ENCODE data around the gene EGFR. TPM values are rescaled to one million over a fixed set of nuclear protein-coding genes. Genes with fewer than 3 reads are reported as not detected.

The EGFR gene
- total RNA-seq, 1 donor from 2014 or later: 19.4 TPM

DNA sequence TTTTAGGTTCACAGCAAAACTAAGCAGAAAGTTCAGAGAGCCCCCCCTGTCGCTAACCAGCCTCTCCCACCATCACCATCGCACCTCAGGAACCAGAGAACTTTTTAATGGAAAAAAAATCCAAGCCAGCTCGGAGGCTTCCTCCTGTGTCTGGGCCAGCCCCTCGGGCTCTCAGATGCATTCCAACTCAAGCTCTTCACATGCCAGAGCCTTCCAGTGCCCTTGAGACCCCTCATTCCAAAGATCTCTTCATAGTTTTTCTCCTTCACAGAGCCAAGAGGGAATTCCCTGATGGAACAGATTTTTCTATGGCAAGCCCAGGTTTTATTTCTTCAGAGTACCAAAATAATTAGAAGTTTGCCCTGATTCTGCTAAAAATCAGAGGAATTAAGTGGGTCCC, 192.9 kb downstream of the EGFR start:
- H3K27me3 Mint-ChIP-seq (ENCODE audit: low read depth): peaks cover 1% of the 10 kb centered on the region
- H3K9me3 Mint-ChIP-seq: no peaks in the 10 kb centered on the region
- DNase-seq (ENCODE audit: low spot score in 2 of 2, unreplicated experiment in 2 of 2): no peak
- H3K4me1 Mint-ChIP-seq: peaks cover 13% of the 10 kb centered on the region
- TF ChIP-seq, protein P1, sequence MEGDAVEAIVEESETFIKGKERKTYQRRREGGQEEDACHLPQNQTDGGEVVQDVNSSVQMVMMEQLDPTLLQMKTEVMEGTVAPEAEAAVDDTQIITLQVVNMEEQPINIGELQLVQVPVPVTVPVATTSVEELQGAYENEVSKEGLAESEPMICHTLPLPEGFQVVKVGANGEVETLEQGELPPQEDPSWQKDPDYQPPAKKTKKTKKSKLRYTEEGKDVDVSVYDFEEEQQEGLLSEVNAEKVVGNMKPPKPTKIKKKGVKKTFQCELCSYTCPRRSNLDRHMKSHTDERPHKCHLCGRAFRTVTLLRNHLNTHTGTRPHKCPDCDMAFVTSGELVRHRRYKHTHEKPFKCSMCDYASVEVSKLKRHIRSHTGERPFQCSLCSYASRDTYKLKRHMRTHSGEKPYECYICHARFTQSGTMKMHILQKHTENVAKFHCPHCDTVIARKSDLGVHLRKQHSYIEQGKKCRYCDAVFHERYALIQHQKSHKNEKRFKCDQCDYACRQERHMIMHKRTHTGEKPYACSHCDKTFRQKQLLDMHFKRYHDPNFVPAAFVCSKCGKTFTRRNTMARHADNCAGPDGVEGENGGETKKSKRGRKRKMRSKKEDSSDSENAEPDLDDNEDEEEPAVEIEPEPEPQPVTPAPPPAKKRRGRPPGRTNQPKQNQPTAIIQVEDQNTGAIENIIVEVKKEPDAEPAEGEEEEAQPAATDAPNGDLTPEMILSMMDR (IDR thresholded peaks at IDR 0.05; ENCODE audit: unreplicated experiment): no peak
- H3K36me3 Mint-ChIP-seq: no peaks in the 10 kb centered on the region
- no peak overlapping the region for H3K4me3 Mint-ChIP-seq
- H3K27ac Mint-ChIP-seq: peak overlapping the region; percentile 75

DNA sequence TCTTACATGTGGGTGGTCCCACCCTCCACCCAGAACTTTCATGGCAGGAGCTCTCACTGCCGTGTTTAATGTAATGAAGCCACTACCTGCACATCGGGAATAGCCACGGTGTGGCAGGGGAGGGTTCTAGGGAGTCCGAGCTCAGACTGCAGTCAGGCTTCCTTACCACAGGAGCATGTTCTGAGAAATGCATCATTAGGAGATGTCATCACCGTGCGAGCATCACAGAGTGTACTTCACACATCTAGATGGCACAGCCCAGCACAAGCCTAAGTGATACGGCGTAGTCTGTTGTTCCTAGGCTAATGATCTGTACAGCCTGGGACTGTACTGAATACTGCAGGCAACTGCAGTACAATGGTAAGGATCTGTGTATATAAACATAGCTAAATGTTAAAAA, 193.4 kb downstream of the EGFR start:
- Mint-ChIP-seq H3K4me1 (peaks cover 13% of the 10 kb centered on the region), H3K27ac (peak overlapping the region; percentile 75), H3K4me3 (no peak overlapping the region), H3K9me3 (no peaks in the 10 kb centered on the region), H3K36me3 (no peaks in the 10 kb centered on the region), H3K27me3 (ENCODE audit: low read depth) (peaks cover 1% of the 10 kb centered on the region)
- TF ChIP-seq, protein P1 (IDR thresholded peaks at IDR 0.05; ENCODE audit: unreplicated experiment): no peak
- DNase-seq (ENCODE audit: low spot score in 2 of 2, unreplicated experiment in 2 of 2): no peak

DNA sequence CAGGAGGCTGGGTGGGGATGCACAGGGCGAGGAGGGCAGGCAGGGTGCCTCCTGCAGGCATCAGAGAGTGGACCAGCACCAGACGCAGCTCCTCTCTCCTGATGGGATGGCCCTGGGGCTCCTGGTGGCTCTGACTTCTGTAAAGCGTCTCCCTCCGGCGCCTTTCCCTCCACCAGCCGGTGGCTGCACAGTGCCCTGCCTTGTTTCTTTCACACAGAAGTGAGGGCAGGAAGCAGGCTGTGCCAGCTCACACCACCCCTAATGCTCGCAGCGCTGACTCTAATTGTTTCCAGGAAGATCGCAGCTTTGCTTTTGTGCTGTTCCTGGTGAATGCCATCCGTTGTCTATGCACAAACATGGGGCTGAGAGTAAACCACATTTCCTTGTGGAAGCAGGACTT, 194.0 kb downstream of the EGFR start:
- Mint-ChIP-seq H3K4me1 (peaks cover 13% of the 10 kb centered on the region), H3K36me3 (no peaks in the 10 kb centered on the region), H3K4me3 (no peak overlapping the region), H3K27ac (no peak overlapping the region), H3K9me3 (no peaks in the 10 kb centered on the region), H3K27me3 (ENCODE audit: low read depth) (peaks cover 1% of the 10 kb centered on the region)
- DNase-seq (ENCODE audit: low spot score in 2 of 2, unreplicated experiment in 2 of 2): no peak
- TF ChIP-seq, protein P1 (IDR thresholded peaks at IDR 0.05; ENCODE audit: unreplicated experiment): no peak

DNA sequence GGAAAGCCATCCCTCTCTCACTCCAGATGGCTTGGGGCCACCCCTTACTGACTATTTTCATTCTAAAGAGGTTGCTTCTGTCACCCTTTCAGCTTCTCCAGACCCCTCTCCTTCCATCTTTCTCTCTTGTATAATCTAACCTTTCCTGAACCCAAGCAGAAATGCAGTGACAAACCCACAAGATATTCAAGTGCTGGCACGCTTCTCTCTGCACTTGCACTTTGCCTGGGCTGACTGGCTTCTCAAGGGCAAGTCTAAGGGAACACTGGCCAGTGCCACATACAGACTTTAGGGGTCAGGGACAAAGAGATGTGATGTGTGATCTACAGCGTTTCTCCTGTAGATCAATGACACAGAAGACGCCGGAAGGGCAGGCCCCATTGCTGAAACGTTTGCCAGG, 195.9 kb downstream of the EGFR start:
- Mint-ChIP-seq H3K36me3 (no peaks in the 10 kb centered on the region), H3K4me1 (peaks cover 13% of the 10 kb centered on the region), H3K27me3 (ENCODE audit: low read depth) (peaks cover 1% of the 10 kb centered on the region), H3K4me3 (no peak overlapping the region), H3K27ac (no peak overlapping the region), H3K9me3 (no peaks in the 10 kb centered on the region)
- DNase-seq (ENCODE audit: low spot score in 2 of 2, unreplicated experiment in 2 of 2): no peak
- TF ChIP-seq, protein P1 (IDR thresholded peaks at IDR 0.05; ENCODE audit: unreplicated experiment): no peak

DNA sequence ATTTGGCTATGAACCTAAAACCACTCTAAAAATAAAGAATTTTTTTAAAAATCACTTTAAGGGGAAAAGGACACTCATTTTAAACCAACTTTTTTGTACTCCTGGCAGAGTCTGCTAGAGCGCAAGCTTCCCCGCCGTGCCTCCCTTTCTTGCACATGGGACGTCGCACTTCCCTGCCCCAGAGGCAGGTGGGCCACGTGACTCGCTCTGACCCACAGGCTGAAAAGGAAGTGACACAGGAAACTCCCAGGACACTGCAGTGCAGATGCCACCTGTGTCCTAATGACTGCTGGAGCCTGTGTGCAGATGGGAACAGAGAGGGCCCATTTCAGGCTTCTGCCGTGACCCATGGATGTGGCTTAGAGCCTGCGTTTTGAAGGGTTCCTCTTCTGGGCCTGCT, 204.2 kb downstream of the EGFR start:
- Mint-ChIP-seq H3K9me3 (peaks cover 11% of the 10 kb centered on the region), H3K27me3 (ENCODE audit: low read depth) (peaks cover 15% of the 10 kb centered on the region), H3K4me1 (no peaks in the 10 kb centered on the region), H3K27ac (no peak overlapping the region), H3K36me3 (no peaks in the 10 kb centered on the region), H3K4me3 (no peak overlapping the region)
- TF ChIP-seq, protein P1 (IDR thresholded peaks at IDR 0.05; ENCODE audit: unreplicated experiment): no peak
- DNase-seq (ENCODE audit: low spot score in 2 of 2, unreplicated experiment in 2 of 2): no peak

DNA sequence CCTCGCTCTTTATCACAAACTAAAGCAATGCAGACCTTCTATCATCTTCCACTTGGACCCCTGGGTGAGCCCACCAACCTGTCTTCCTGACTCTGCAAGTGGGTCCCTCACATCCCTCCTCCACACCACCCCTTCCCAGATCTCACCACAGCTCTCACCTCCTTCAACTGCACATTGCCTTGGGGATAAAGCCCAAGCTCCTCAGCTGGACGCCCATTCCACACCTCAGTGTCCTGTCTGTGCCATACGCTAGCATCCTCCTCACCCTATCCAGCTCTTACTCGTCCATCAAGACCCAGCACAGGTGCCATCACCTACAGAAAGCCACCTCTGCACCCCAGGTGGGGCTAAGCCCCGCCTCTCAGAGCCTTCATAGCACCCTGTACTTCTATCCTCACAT, 205.3 kb downstream of the EGFR start:
- TF ChIP-seq, protein P1 (IDR thresholded peaks at IDR 0.05; ENCODE audit: unreplicated experiment): no peak
- H3K36me3 Mint-ChIP-seq: no peaks in the 10 kb centered on the region
- H3K4me1 Mint-ChIP-seq: no peaks in the 10 kb centered on the region
- H3K4me3 Mint-ChIP-seq: no peak overlapping the region
- peaks cover 18% of the 10 kb centered on the region for H3K9me3 Mint-ChIP-seq
- H3K27ac Mint-ChIP-seq: no peak overlapping the region
- H3K27me3 Mint-ChIP-seq (ENCODE audit: low read depth): peaks cover 16% of the 10 kb centered on the region
- DNase-seq (ENCODE audit: low spot score in 2 of 2, unreplicated experiment in 2 of 2): no peak

All from mesothelial cell of epicardium (in vitro differentiated cells).